Lower lobe of right lung (tissue), 2 donors: ENCODE measurements around the gene OR2AK2. TPM values are rescaled to one million over a fixed set of nuclear protein-coding genes. Genes with fewer than 3 reads are reported as not detected.

Source experiments
- ATAC-seq, 2 donors: fragments of 200-7000 bp; cut with Tn5 transposase; one replicate each; pipeline ENCODE4 v1.9.1; 2020 to 2022; ENCODE audit warnings: mild to moderate bottlenecking in 2 of 2, moderate library complexity in 2 of 2
- DNase-seq: peaks from one replicate; pipeline ENCODE4 v3.0.0-alpha.2; 2020
- H3K27ac ChIP-seq: fragments of 200-600 bp; one replicate; pipeline ENCODE4 v1.8.0; 2022
- H3K27me3 ChIP-seq: fragments of 200-600 bp; one replicate; pipeline ENCODE4 v1.8.0; 2022; ENCODE audit warnings: low read depth
- H3K36me3 ChIP-seq: fragments of 200-600 bp; one replicate; pipeline ENCODE4 v1.8.0; 2022; ENCODE audit warnings: mild to moderate bottlenecking
- H3K4me1 ChIP-seq: fragments of 200-600 bp; one replicate; pipeline ENCODE4 v1.8.0; 2022
- H3K4me3 ChIP-seq: fragments of 200-600 bp; one replicate; pipeline ENCODE4 v1.8.0; 2022; ENCODE audit warnings: mild to moderate bottlenecking
- H3K9me3 ChIP-seq: fragments of 200-600 bp; one replicate; pipeline ENCODE4 v1.8.0; 2022
- intact Hi-C: fragments of 100-400 bp; cut with DNase I; formaldehyde crosslinking; loops from one replicate; pipeline ENCODE4 v1.11.0; 2022
- long read RNA-seq: library from polyadenylated mRNA; unstranded; transcript quantifications from one replicate; pipeline ENCODE4 v2.0.0, GENCODE V29; 2021
- total RNA-seq: library from RNA; stranded (reverse); fragmentation: NEBNext Ultra II Directional; extraction: Animal tissue kit (Norgen Biotek cat#: 25700); gene quantifications from one replicate; pipeline ENCODE4 v1.2.1, GENCODE V29; 2021
- TF ChIP-seq, protein P1 (sequence below): fragments of 200-600 bp; IDR thresholded peaks from one replicate; pipeline ENCODE4 v1.8.0; 2022; ENCODE audit warnings: antibody characterized with exemption, mild to moderate bottlenecking
- donor health status: DM: no; HTN: yes; CAD: no; lungs with severe emphysema.

Gene OR2AK2, protein sequence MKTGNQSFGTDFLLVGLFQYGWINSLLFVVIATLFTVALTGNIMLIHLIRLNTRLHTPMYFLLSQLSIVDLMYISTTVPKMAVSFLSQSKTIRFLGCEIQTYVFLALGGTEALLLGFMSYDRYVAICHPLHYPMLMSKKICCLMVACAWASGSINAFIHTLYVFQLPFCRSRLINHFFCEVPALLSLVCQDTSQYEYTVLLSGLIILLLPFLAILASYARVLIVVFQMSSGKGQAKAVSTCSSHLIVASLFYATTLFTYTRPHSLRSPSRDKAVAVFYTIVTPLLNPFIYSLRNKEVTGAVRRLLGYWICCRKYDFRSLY
- total RNA-seq = not detected
- long read RNA-seq = 0 reads

DNA sequence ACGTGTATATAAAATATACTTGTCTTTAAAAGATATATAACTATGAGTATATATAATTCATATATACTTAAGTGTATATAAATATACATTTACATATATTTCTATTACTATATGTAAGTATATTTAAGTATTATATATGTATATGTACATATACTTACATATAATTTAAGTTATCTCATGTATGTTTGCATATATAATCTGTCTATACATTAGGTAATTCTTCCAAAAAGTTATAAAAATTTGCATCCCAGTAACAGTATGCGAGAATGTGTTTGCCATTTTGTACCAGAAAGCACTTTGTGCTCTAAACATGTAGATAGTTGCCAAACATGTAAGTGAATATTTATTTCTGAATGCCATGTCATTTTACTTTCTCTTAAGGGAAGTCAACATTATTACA is at the start of gene OR2AK2:
Gene OR2AK2, plus strand, starts transcription at position 301 of the 400 bp plus-strand sequence. CDS start 144 bp downstream, outside the sequence.
- no peak within 1 kb of the TSS for H3K27ac ChIP-seq
- ATAC-seq = no peak
- no peaks in the 10 kb centered on the region for H3K27me3 ChIP-seq
- H3K36me3 ChIP-seq = no peaks in the 10 kb centered on the region
- no peak within 1 kb of the TSS for H3K4me3 ChIP-seq
- intact Hi-C loops = no loop called here
- no peaks in the 10 kb centered on the region for H3K4me1 ChIP-seq
- DNase-seq = no peak
- TF ChIP-seq, protein P1, sequence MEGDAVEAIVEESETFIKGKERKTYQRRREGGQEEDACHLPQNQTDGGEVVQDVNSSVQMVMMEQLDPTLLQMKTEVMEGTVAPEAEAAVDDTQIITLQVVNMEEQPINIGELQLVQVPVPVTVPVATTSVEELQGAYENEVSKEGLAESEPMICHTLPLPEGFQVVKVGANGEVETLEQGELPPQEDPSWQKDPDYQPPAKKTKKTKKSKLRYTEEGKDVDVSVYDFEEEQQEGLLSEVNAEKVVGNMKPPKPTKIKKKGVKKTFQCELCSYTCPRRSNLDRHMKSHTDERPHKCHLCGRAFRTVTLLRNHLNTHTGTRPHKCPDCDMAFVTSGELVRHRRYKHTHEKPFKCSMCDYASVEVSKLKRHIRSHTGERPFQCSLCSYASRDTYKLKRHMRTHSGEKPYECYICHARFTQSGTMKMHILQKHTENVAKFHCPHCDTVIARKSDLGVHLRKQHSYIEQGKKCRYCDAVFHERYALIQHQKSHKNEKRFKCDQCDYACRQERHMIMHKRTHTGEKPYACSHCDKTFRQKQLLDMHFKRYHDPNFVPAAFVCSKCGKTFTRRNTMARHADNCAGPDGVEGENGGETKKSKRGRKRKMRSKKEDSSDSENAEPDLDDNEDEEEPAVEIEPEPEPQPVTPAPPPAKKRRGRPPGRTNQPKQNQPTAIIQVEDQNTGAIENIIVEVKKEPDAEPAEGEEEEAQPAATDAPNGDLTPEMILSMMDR = no peak
- H3K9me3 ChIP-seq = no peaks in the 10 kb centered on the region

- TF ChIP-seq, protein P1 = no peak
- H3K27me3 ChIP-seq = no peaks in the 10 kb centered on the region
Observed at GRCh38 chr1:247919952-247920351, 45.1 kb upstream of the OR2AK2 start, which contains the start of gene OR2T8. Gene OR2T8 (plus strand): TSS chr1:247920252. CDS start chr1:247921018, 766 bp downstream.

GRCh38 chr1:247923941-247924340 is 41.1 kb upstream of the OR2AK2 start:
- no peak overlapping the region for H3K4me3 ChIP-seq
- no peaks in the 10 kb centered on the region for H3K9me3 ChIP-seq
- DNase-seq (no peak), ATAC-seq (no peak)
- H3K27ac ChIP-seq = no peak overlapping the region
- no peaks in the 10 kb centered on the region for H3K4me1 ChIP-seq
- TF ChIP-seq, protein P1 = no peak
- H3K36me3 ChIP-seq = no peaks in the 10 kb centered on the region
- no peaks in the 10 kb centered on the region for H3K27me3 ChIP-seq
- intact Hi-C loops = no loop called here

More at GRCh38 chr1:247919952-247920351, 45.1 kb upstream of the OR2AK2 start, which contains the start of gene OR2T8:
- H3K4me1 ChIP-seq = no peaks in the 10 kb centered on the region
- ATAC-seq (no peak), DNase-seq (no peak)
- no peaks in the 10 kb centered on the region for H3K9me3 ChIP-seq
- no peak within 1 kb of the TSS for H3K4me3 ChIP-seq
- intact Hi-C loops = no loop called here
- no peak within 1 kb of the TSS for H3K27ac ChIP-seq
- H3K36me3 ChIP-seq = no peaks in the 10 kb centered on the region

GRCh38 chr1:247924868-247925267 is 40.2 kb upstream of the OR2AK2 start, which contains the start of gene OR2AJ1:
Gene OR2AJ1 (plus strand): TSS chr1:247924889. CDS start chr1:247933769, 8,880 bp downstream.
- DNase-seq = no peak
- H3K4me1 ChIP-seq = no peaks in the 10 kb centered on the region
- TF ChIP-seq, protein P1 = no peak
- H3K27me3 ChIP-seq = no peaks in the 10 kb centered on the region
- H3K4me3 ChIP-seq = no peak within 1 kb of the TSS
- intact Hi-C loops = no loop called here
- H3K36me3 ChIP-seq = no peaks in the 10 kb centered on the region
- H3K27ac ChIP-seq = no peak within 1 kb of the TSS
- no peaks in the 10 kb centered on the region for H3K9me3 ChIP-seq
- ATAC-seq = no peak

GRCh38 chr1:247933989-247934388 is 31.0 kb upstream of the OR2AK2 start:
- H3K27ac ChIP-seq = no peak overlapping the region
- no peaks in the 10 kb centered on the region for H3K4me1 ChIP-seq
- DNase-seq (no peak), ATAC-seq (no peak)
- H3K4me3 ChIP-seq = no peak overlapping the region
- H3K9me3 ChIP-seq = no peaks in the 10 kb centered on the region
- intact Hi-C loops = no loop called here
- no peaks in the 10 kb centered on the region for H3K36me3 ChIP-seq
- H3K27me3 ChIP-seq = peaks cover 5% of the 10 kb centered on the region
- TF ChIP-seq, protein P1 = no peak
